IMR-90 (cell line): ENCODE results near the gene CD3E. TPM values are rescaled to one million over a fixed set of nuclear protein-coding genes. Genes with fewer than 3 reads are reported as not detected.

Experiments
- ATAC-seq: fragments of 200-7000 bp; cut with Tn5 transposase; 2 replicates; pipeline ENCODE4 v1.9.1; 2020; ENCODE audit warnings: low read depth, mild to moderate bottlenecking, moderate library complexity
- BruUV-seq: library from RNA; stranded (reverse); fragments of 400-500 nt; replicated peaks from 2 replicates; lab custom pipeline; 2021; lab: Mats Ljungman, UMichigan
- CTCF ChIA-PET: fragments of 300-600 bp; formaldehyde crosslinking; extraction: SDS; loops from one replicate; lab custom pipeline; 2021; ENCODE audit warnings: antibody characterized with exemption; lab: Yijun Ruan, JAX
- POLR2A ChIA-PET: fragments of 300-600 bp; sonication (Branson Sonifier 250); formaldehyde crosslinking; loops from one replicate; lab custom pipeline; 2022; ENCODE audit warnings: antibody characterized with exemption; ENCODE audit not compliant: unreplicated experiment; lab: Charles Lee
- DNase-seq: peaks from one replicate; pipeline ENCODE4 v3.0.0; 2013
- H2AFZ ChIP-seq: replicated peaks from 2 replicates; pipeline ENCODE3; 2013; ENCODE audit warnings: low read length, mild to moderate bottlenecking; ENCODE audit not compliant: poor library complexity
- H2AK5ac ChIP-seq: 2 replicates; pipeline ENCODE4 v1.6.1; 2013; ENCODE audit warnings: low read depth, low read length, inconsistent platforms
- H2AK9ac ChIP-seq: replicated peaks from 2 replicates; pipeline ENCODE3; 2013; ENCODE audit warnings: mild to moderate bottlenecking, low read depth, low read length, moderate library complexity; ENCODE audit not compliant: poor library complexity
- H2BK120ac ChIP-seq: 2 replicates; pipeline ENCODE4 v1.6.1; 2013; ENCODE audit warnings: low read depth, low read length, inconsistent platforms
- H2BK15ac ChIP-seq: 3 replicates; pipeline ENCODE4 v1.6.1; 2013; ENCODE audit warnings: low read depth, low read length, inconsistent platforms
- H2BK20ac ChIP-seq: 2 replicates; pipeline ENCODE4 v1.6.1; 2013; ENCODE audit warnings: low read depth, mild to moderate bottlenecking, inconsistent platforms, low read length, moderate library complexity
- H2BK5ac ChIP-seq: 2 replicates; pipeline ENCODE4 v1.6.1; 2013; ENCODE audit warnings: mild to moderate bottlenecking, low read depth, low read length, inconsistent platforms; ENCODE audit not compliant: poor library complexity, severe bottlenecking
- H3K14ac ChIP-seq: replicated peaks from 2 replicates; pipeline ENCODE4 v1.6.1; 2013; ENCODE audit warnings: low read depth, low read length, inconsistent platforms
- H3K18ac ChIP-seq: 2 replicates; pipeline ENCODE4 v1.6.1; 2013; ENCODE audit warnings: low read depth, low read length, control low read depth
- H3K23ac ChIP-seq: 2 replicates; pipeline ENCODE4 v1.6.1; 2013; ENCODE audit warnings: low read depth, low read length, inconsistent platforms
- H3K27ac ChIP-seq: 2 replicates; pipeline ENCODE4 v1.5.1; 2013; ENCODE audit warnings: mild to moderate bottlenecking, control low read depth, low read length; ENCODE audit not compliant: insufficient read depth
- H3K27me3 ChIP-seq: 2 replicates; pipeline ENCODE4 v1.6.1; 2013; ENCODE audit warnings: low read length; ENCODE audit not compliant: control insufficient read depth, insufficient read depth
- H3K36me3 ChIP-seq: 2 replicates; pipeline ENCODE4 v1.6.1; 2013; ENCODE audit warnings: low read length, mixed read lengths; ENCODE audit not compliant: control insufficient read depth, insufficient read depth
- H3K4ac ChIP-seq: 2 replicates; pipeline ENCODE4 v1.6.1; 2013; ENCODE audit warnings: low read depth, low read length, inconsistent platforms
- H3K4me1 ChIP-seq: 2 replicates; pipeline ENCODE4 v1.6.1; 2013; ENCODE audit warnings: low read length, mixed read lengths; ENCODE audit not compliant: control insufficient read depth, insufficient read depth
- H3K4me2 ChIP-seq: 2 replicates; pipeline ENCODE4 v1.6.1; 2013; ENCODE audit warnings: low read depth, mild to moderate bottlenecking, control low read depth, low read length, moderate library complexity
- H3K4me3 ChIP-seq: 2 replicates; pipeline ENCODE4 v1.5.1; 2013; ENCODE audit warnings: low read depth, mild to moderate bottlenecking, control low read depth, low read length, moderate library complexity; ENCODE audit not compliant: insufficient read depth
- H3K56ac ChIP-seq: 2 replicates; pipeline ENCODE4 v1.6.1; 2013; ENCODE audit warnings: low read length, inconsistent platforms; ENCODE audit not compliant: insufficient read depth; ENCODE audit errors: extremely low read depth
- H3K79me1 ChIP-seq, 2 experiments: 2 replicates each; pipeline ENCODE4 v1.6.1; 2013; ENCODE audit warnings: low read length in 2 of 2, inconsistent platforms in 1 of 2, low read depth in 1 of 2
- H3K9ac ChIP-seq: 2 replicates; pipeline ENCODE4 v1.6.1; 2013; ENCODE audit warnings: low read depth, low read length, control low read depth
- H3K9me1 ChIP-seq: 2 replicates; pipeline ENCODE4 v1.6.1; 2013; ENCODE audit warnings: low read length, inconsistent platforms; ENCODE audit not compliant: insufficient read depth
- H3K9me3 ChIP-seq: 2 replicates; pipeline ENCODE4 v1.6.1; 2013; ENCODE audit warnings: low read length; ENCODE audit not compliant: control insufficient read depth, insufficient read depth
- H4K20me1 ChIP-seq: 2 replicates; pipeline ENCODE4 v1.6.1; 2013; ENCODE audit warnings: low read length, inconsistent platforms; ENCODE audit not compliant: insufficient read depth
- H4K5ac ChIP-seq: 2 replicates; pipeline ENCODE4 v1.6.1; 2013; ENCODE audit warnings: mild to moderate bottlenecking, low read depth, low read length, control low read depth
- H4K8ac ChIP-seq, 2 experiments: 2 replicates each; pipeline ENCODE4 v1.6.1; 2013; ENCODE audit warnings: low read depth in 2 of 2, low read length in 2 of 2, control low read depth in 1 of 2, inconsistent platforms in 1 of 2
- H4K91ac ChIP-seq: 2 replicates; pipeline ENCODE4 v1.6.1; 2013; ENCODE audit warnings: low read depth, low read length, inconsistent platforms; ENCODE audit not compliant: insufficient read depth
- BHLHE40 ChIP-seq: fragments of 150-350 bp; IDR thresholded peaks from 2 replicates; pipeline ENCODE4 v1.6.1; 2016; ENCODE audit warnings: mild to moderate bottlenecking, low read depth, low read length
- CEBPB ChIP-seq: IDR thresholded peaks from 2 replicates; pipeline ENCODE4 v1.6.1; 2012; ENCODE audit warnings: low read depth, low read length, improper control_type of control experiment
- CHD1 ChIP-seq: IDR thresholded peaks from 2 replicates; pipeline ENCODE4 v1.6.1; 2012; ENCODE audit warnings: low read depth, low read length, improper control_type of control experiment
- CTCF ChIP-seq: conservative IDR thresholded peaks from 2 replicates; pipeline ENCODE4 v1.5.1; 2012; ENCODE audit warnings: mild to moderate bottlenecking, low read depth, low read length, improper control_type of control experiment
- ELK1 ChIP-seq: fragments of 150-350 bp; IDR thresholded peaks from 2 replicates; pipeline ENCODE4 v1.6.1; 2016; ENCODE audit warnings: low read depth, mild to moderate bottlenecking, low read length, moderate library complexity, borderline replicate concordance
- FOS ChIP-seq: fragments of 150-350 bp; IDR thresholded peaks from 2 replicates; pipeline ENCODE4 v1.6.1; 2016; ENCODE audit warnings: low read depth, low read length
- MAFK ChIP-seq: IDR thresholded peaks from 2 replicates; pipeline ENCODE4 v1.6.1; 2012; ENCODE audit warnings: low read depth, low read length, improper control_type of control experiment
- MAZ ChIP-seq: IDR thresholded peaks from 2 replicates; pipeline ENCODE4 v1.6.1; 2012; ENCODE audit warnings: low read depth, mild to moderate bottlenecking, low read length, improper control_type of control experiment, moderate library complexity, borderline replicate concordance
- MXI1 ChIP-seq: IDR thresholded peaks from 2 replicates; pipeline ENCODE4 v1.6.1; 2012; ENCODE audit warnings: low read depth, mild to moderate bottlenecking, low read length, moderate library complexity, borderline replicate concordance
- NFE2L2 ChIP-seq: fragments of 150-350 bp; IDR thresholded peaks from 2 replicates; pipeline ENCODE4 v1.6.1; 2016; ENCODE audit warnings: low read depth, mild to moderate bottlenecking, low read length
- POLR2A ChIP-seq: IDR thresholded peaks from 2 replicates; pipeline ENCODE4 v1.6.1; 2012; ENCODE audit warnings: mild to moderate bottlenecking, low read depth, low read length
- RAD21 ChIP-seq: IDR thresholded peaks from 2 replicates; pipeline ENCODE4 v1.6.1; 2012; ENCODE audit warnings: low read length, improper control_type of control experiment
- RCOR1 ChIP-seq: IDR thresholded peaks from 2 replicates; pipeline ENCODE4 v1.6.1; 2012; ENCODE audit warnings: mild to moderate bottlenecking, low read length, improper control_type of control experiment; ENCODE audit not compliant: insufficient replicate concordance
- RFX5 ChIP-seq: IDR thresholded peaks from 2 replicates; pipeline ENCODE4 v1.8.0; 2012; ENCODE audit warnings: low read depth, mild to moderate bottlenecking, low read length, moderate library complexity
- SMC3 ChIP-seq: fragments of 150-350 bp; IDR thresholded peaks from 2 replicates; pipeline ENCODE4 v1.6.1; 2016; ENCODE audit warnings: low read depth, mild to moderate bottlenecking, antibody characterized with exemption, low read length, moderate library complexity
- WGBS, 2 experiments: methylation state at CpG; one replicate each; pipeline versions ENCODE4 v1.1.5 to v1.1.7; 2013; ENCODE audit warnings: missing lambda C conversion rate in 2 of 2; ENCODE audit not compliant: insufficient read length in 1 of 2; ENCODE audit errors: extremely low coverage in 2 of 2; 5-methylcytosine and 5-hydroxymethylcytosine counted together
- dilution Hi-C: fragments of 300-500 bp; cut with HindIII; formaldehyde crosslinking; loops from one replicate; pipeline ENCODE4 v1.14.3; 2018; ENCODE audit warnings: low sequenced_read_pairs; ENCODE audit not compliant: unreplicated experiment
- in situ Hi-C: fragments of 300-500 bp; cut with MboI; formaldehyde crosslinking; loops from 3 replicates; pipeline ENCODE4 v1.14.3; 2019; ENCODE audit warnings: low sequenced_read_pairs, inconsistent platforms, mixed read lengths
- intact Hi-C: fragments of 100-400 bp; cut with micrococcal nuclease; formaldehyde crosslinking; loops from 2 replicates; pipeline ENCODE4 v1.10.0; 2022
- polyA plus RNA-seq, 3 experiments: library from polyadenylated mRNA; depleted of rRNA; stranded (reverse); fragments of >200 nt; gene quantifications; 2 replicates each; pipeline ENCODE4 v1.2.3, GENCODE V29; 2012; ENCODE audit warnings: low replicate concordance in 1 of 3
- total RNA-seq: library from RNA; depleted of rRNA; stranded (reverse); fragments of >200 nt; gene quantifications from 2 replicates; pipeline ENCODE4 v1.2.3, GENCODE V29; 2012
- TF ChIP-seq, protein P1 (sequence below): fragments of 150-350 bp; IDR thresholded peaks from 2 replicates; pipeline ENCODE4 v1.6.1; 2017; ENCODE audit warnings: mild to moderate bottlenecking, antibody characterized with exemption, low read length, low read depth

CD3E gene
- total and polyA plus RNA-seq, 2 of the 4 experiments (the other 2 are of a cell fraction), result not detected

DNA sequence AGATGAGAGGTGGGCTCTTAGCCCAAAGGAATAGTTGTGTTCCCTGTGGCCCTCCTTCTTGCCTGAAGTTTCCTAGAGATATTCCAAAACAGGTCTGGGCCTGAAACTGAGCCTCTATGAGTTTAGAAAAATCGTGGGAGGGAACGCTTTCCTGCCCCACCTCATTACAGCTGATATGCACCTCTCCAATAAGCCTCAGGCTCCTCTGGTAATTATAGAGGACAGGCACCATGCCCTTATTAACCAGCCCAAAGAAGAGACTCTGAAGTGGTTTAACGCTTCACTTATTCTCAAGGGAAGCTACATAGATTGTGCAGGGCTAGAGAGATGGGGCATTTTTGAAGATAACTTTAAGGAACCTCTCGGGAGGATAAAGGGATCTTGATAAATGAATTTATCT is 37.0 kb upstream of the CD3E start:
- TF ChIP-seq POLR2A, result no peak
- no peak for TF ChIP-seq RCOR1
- TF ChIP-seq ELK1, result no peak
- no peak for TF ChIP-seq MXI1
- TF ChIP-seq MAFK, result no peak
- TF ChIP-seq CTCF, result no peak
- TF ChIP-seq SMC3, result no peak
- TF ChIP-seq FOS, result no peak
- TF ChIP-seq CEBPB, result no peak
- no peak for TF ChIP-seq RAD21
- no peak for TF ChIP-seq NFE2L2
- no peak for TF ChIP-seq CHD1
- TF ChIP-seq BHLHE40, result no peak
- TF ChIP-seq MAZ, result no peak
- no peak for TF ChIP-seq RFX5
- TF ChIP-seq, protein P1, sequence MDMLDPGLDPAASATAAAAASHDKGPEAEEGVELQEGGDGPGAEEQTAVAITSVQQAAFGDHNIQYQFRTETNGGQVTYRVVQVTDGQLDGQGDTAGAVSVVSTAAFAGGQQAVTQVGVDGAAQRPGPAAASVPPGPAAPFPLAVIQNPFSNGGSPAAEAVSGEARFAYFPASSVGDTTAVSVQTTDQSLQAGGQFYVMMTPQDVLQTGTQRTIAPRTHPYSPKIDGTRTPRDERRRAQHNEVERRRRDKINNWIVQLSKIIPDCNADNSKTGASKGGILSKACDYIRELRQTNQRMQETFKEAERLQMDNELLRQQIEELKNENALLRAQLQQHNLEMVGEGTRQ, result no peak
- H3K4me3 ChIP-seq, result no peak overlapping the region
- H2BK5ac ChIP-seq, result no peak overlapping the region
- H3K79me1 ChIP-seq, result no peaks in the 10 kb centered on the region
- no peak overlapping the region for H2BK120ac ChIP-seq
- H4K5ac ChIP-seq, result no peak overlapping the region
- no peak overlapping the region for H2AFZ ChIP-seq
- intact Hi-C loops (no loop called here), in situ Hi-C loops (no loop called here), dilution Hi-C loops (no loop called here)
- no peaks in the 10 kb centered on the region for H3K9me1 ChIP-seq
- H3K4me1 ChIP-seq, result no peaks in the 10 kb centered on the region
- H2AK5ac ChIP-seq, result no peak overlapping the region
- no peaks in the 10 kb centered on the region for H3K36me3 ChIP-seq
- H3K27me3 ChIP-seq, result peaks cover 23% of the 10 kb centered on the region
- no peaks in the 10 kb centered on the region for H3K9me3 ChIP-seq
- ChIA-PET CTCF (no interaction called here), POLR2A (no interaction called here)
- ATAC-seq, result no peak
- H3K23ac ChIP-seq, result no peak overlapping the region
- no peak overlapping the region for H3K27ac ChIP-seq
- H3K18ac ChIP-seq, result no peak overlapping the region
- no peak overlapping the region for H4K8ac ChIP-seq
- BruUV-seq, result no TSS peak
- no peak for DNase-seq
- H2BK15ac ChIP-seq, result no peak overlapping the region
- no peaks in the 10 kb centered on the region for H4K20me1 ChIP-seq
- H4K91ac ChIP-seq, result no peak overlapping the region
- H2BK20ac ChIP-seq, result no peak overlapping the region
- WGBS, 2 experiments, result no CpG with 5 or more reads among the region's 4 CpGs
- H2AK9ac ChIP-seq, result no peak overlapping the region
- H3K56ac ChIP-seq, result no peak overlapping the region
- no peak overlapping the region for H3K4ac ChIP-seq
- no peak overlapping the region for H3K9ac ChIP-seq
- no peak overlapping the region for H3K4me2 ChIP-seq
- no peak overlapping the region for H3K14ac ChIP-seq
